HG03442 (cell line): ENCODE data around the gene KREMEN2.
A peak's percentile ranks its signal among the peaks of the same experiment; 100 is the strongest.
"Not testable (repeated sequence)": the region's sequence is repeated elsewhere in the genome, so short reads cannot be mapped to it uniquely, and the experiment has no call there.

Experiments
- ATAC-seq: cut with Tn5 transposase; IDR thresholded peaks from one replicate; pipeline ENCODE4 v1.9.1; 2021; ENCODE audit warnings: mild to moderate bottlenecking, moderate library complexity; ENCODE audit not compliant: unreplicated experiment

Gene KREMEN2

GRCh38 chr16:2963723-2964474 is at the start of gene KREMEN2:
Gene KREMEN2 (plus strand): TSS chr16:2964275. CDS start chr16:2964521, 246 bp downstream.
- ATAC-seq, result no peak

DNA sequence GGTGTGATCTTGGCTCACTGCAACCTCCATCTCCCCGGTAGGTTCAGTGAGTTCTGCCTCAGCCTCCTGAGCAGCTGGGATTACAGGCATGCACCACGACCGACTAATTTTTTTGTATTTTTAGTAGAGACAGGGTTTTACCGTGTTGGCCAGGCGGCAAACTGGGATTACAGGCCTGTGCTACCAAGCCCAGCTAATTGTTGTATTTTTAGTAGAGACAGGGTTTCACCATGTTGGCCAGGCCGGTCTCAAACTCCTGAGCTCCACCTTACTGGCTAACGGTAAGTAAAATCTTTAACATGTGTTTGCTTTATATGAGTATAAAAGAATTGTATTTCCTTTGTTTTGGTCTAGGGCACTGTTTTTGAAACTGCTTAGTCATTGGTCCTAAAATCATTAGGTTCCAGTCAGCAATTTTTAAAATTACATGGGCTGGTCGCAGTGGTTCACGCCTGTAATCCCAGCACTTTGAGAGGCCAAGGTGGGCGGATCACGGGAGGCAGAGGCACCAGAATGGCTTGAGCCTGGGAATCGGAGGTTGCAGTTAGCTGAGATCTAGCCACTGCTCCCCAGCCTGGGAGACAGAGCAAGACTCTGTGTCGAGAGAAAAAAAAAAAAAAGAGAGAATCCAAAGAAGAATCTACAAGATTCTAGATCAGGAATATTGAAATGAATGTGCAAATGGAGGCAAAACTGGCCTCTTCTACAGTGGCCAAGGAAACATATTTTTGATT is 48.7 kb upstream of the KREMEN2 start:
- no peak for ATAC-seq

DNA sequence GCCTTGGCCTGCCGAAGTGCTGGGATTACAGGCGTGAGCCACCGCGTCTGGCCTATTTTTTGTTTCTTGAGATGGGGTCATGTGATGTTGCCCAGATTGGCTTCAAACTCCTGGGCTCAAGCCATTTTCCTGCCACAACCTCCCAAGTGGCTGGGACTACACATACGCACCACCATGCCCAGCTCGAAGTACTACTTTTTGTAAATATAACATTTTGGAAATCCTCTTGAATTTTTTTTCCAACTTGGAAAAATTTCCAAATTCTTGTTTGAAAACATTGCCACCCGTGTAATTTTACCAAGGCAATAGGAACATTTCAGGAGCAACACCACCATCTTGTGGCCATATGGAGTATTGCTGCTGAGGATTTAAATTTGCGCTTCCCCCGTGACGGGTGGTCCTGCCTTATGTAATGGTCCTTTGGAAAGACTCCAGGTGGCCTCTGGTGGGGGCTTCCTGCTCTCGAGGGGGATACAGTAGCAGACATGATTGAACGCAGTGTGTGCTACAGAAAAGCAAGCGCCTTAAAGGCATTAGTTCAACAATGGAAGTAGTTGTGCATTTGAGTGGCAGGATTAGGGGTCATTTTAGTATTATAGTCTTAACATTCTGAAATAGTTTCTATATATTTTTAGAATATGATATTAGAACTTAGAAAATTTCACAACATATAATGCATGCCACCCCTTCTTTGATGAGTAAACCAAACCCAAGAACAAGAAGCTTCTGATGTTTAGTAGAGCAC is 44.4 kb upstream of the KREMEN2 start:
- ATAC-seq, result no peak

- no peak for ATAC-seq
Observed at GRCh38 chr16:2923481-2923880, 40.6 kb upstream of the KREMEN2 start.

- no peak for ATAC-seq
Observed at GRCh38 chr16:2924901-2925755, 38.9 kb upstream of the KREMEN2 start.

GRCh38 chr16:2925951-2926649 is 38.0 kb upstream of the KREMEN2 start:
- ATAC-seq, result no peak

DNA sequence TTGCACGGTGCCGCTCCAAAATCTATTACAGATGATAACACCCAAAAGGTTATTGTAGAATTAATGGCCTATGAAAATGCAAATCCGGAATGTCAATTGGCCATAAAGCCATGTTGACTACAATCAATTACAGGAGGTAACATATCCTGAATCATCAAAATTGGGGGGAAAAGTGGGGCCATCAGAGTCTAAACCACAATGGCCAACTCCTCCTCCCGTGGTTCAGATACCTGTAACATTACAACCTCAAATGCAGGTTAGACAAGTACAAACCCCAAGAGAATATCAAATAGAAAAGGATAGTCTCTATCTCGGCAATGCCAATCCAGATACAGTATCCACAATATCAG is 37.5 kb upstream of the KREMEN2 start:
- ATAC-seq, result no peak

DNA sequence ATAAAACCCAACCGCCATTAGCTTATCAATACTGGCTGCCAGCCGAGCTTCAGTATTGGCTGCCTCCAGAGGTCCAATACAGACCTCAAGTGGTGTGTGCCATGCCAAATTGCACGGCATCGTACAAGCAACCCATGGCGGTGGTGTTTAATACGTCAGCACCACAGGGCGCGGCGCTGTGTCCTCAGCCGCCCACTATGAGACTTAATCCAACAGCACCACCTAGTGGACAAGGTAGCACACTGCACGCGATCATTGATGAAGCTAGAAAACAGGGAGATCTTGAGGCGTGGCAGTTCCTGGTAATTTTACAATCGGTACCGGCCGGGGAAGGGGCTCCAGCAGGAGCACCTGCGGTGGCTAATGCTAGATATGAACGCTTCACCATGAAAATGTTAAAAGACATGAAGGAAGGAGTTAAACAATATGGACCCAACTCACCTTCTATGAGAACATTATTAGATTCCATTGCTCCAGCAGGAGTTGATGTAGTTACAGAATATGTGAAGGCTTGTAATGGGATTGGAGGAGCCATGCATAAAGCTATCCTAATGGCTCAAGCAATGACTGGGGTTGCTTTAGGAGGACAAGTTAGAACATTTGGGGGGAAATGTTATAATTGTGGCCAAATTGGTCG is 36.9 kb upstream of the KREMEN2 start:
- peak; percentile 47 for ATAC-seq

DNA sequence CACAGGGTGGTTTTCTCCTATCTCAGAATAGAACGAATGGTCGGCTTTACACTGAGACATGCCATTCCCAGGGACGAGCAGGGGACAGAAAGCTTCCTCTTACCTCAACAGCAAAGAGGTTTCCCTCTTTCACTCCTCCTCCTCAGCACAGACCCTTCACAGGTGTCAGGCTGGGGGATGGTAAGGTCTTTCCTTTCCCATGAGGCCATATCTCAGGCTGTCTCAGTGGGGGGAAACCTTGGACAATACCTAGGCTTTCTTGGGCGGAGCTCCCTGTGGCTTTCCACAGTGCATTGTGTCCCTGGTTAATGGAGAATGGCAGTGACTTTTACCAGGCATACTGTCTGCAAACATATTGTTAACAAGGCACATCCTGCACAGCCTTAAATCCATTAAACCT is 35.9 kb upstream of the KREMEN2 start:
- ATAC-seq, result not testable (repeated sequence)

DNA sequence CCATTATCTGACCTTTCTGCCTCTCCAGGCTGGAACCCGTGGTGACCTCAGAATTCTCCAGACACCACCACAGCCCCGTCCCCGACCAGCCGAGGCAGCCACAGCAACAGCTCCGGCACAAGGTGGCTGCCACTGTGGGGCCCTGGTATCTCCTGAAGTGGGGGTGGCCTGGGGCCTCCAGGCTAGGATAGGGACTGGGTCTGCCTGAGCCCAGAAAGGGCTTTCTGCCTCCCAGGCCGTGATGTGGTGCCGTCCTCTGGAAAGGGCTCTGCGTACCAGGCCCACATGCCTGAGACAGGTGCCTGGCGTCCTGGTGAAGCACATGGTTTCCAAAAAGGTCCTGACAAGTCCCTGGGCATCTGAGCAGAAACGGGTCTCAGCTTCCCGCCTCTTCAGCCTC is 35.3 kb upstream of the KREMEN2 start:
- no peak for ATAC-seq

DNA sequence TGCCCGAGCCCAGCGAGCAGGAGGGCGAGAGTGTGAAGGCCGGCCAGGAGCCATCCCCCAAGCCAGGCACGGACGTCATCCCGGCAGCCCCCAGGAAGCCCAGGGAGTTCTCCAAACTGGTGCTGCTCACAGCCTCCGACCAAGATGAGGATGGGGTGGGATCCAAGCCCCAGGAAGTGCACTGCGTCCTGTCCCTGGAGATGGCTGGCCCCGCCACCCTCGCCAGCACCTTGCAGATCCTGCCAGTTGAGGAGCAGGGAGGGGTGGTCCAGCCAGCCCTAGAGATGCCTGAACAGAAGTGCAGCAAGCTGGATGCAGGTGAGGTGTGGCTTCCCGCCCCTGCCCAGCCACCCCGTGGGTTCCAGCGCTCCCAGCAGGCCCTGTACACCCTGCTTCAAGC is 34.4 kb upstream of the KREMEN2 start:
- ATAC-seq, result no peak

- no peak for ATAC-seq
Observed at GRCh38 chr16:2930236-2930635, 33.8 kb upstream of the KREMEN2 start.

DNA sequence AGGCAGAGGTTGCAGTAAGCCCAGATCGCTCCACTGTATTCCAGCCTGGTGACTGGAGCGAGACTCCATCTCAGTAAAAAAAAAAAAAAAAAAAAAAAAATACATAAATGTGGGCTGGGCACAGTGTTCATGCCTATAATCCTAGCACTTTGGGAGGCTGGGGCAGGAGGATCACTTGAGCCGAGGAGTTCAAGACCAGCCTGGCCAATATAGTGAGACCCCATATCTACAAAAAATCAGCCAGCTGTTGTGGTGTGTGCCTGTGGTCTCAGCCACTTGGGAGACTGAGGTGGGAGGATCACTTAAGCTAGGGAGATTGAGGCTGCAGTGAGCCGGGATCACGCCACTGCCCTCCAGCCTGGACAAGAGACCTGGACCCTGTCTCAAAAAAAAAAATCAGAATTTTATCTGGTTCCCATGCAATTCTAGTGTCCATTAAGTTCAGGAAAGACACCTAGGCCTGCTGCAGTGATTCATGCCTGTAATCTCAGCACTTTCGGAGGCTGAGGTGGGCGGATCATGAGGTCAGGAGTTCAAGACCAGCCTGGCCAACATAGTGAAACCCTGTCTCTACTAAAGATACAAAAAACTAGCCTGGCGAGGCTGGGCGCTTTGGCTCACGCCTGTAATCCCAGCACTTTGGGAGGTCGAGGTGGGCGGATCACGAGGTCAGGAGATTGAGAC is 32.7 kb upstream of the KREMEN2 start:
- not testable (repeated sequence) for ATAC-seq

GRCh38 chr16:2933136-2933535 is 30.9 kb upstream of the KREMEN2 start:
- no peak for ATAC-seq

DNA sequence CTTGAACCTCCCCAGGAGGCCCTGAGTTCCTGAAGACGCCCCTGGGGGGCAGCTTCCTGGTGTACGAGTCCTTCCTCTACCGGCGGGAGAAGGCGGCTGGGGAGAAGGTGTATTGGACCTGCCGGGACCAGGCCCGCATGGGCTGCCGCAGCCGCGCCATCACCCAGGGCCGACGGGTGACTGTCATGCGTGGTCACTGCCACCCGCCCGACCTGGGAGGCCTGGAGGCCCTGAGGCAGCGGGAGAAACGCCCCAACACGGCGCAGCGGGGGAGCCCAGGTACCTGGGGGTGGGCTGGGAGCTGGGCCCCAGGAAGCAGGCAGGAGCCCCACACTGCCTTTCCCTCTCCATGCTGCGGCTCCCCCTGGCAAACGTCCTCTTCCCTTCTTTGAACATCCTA is 30.4 kb upstream of the KREMEN2 start:
- no peak for ATAC-seq

DNA sequence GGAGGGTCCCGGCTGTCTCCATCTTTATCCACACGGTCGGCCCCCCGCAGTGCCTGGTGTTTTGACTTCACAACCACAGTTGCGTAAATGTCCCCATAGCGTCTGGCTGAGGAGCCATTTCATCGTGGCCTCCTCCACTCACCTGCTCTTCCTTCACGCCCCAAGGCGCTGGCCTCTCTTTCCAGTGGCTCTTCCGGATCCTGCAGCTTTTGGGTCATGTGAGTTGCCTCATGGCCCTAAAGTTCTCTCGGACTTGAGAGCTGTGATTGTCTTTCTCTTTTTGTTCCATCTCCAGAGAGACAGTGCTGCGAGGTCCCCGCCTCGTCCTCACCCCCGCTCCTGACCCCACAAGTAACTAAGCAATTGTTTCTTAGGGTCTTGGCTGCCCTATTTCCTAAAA is 29.6 kb upstream of the KREMEN2 start:
- no peak for ATAC-seq

DNA sequence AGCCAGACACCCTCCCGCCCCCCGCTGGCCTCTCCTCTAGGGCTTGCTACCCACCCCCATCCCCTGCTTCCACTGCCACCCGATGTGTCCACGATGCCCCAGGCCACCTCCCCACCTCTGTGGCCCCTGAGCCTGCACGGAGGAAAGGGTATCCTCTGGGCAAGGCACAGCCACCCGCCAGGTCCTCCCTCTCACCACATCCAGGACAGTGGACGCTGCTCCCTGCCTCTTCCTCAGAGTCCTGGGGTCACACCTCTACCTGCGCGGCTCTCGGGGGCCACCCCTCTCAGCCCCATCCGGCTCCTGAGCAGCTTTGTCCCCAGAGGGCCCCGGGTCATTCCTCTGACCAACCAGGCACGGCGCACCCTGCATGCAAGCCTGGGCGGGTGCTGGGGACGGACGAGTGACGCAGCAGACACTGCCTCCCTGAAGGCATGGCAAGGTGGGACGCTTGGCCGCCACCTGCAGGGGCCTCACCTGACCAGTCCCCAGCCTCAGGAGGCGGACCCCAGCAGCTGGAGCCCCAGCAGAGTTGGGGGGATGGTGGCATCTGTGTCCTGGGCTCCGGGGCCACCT is 27.6 kb upstream of the KREMEN2 start:
- ATAC-seq, result no peak

DNA sequence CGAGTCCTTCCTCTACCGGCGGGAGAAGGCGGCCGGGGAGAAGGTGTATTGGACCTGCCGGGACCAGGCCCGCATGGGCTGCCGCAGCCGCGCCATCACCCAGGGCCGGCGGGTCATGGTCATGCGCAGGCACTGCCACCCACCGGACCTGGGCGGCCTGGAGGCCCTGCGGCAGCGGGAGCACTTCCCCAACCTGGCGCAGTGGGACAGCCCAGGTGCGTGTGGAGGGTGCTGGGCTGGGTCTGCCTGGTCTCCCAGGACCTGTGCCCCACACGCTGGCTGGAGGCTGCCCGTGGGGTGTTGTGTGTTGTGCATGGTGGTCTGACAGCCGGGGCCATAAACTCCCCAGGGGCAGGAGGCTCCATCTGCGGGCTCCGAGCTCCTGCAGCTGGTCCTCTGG is 26.9 kb upstream of the KREMEN2 start:
- no peak for ATAC-seq

GRCh38 chr16:2938206-2938605 is 25.9 kb upstream of the KREMEN2 start:
- ATAC-seq, result no peak
